ENCODE results near the gene NKD2.

Gene NKD2

GRCh38 chr5:1012313-1012841 is 3.8 kb downstream of the NKD2 start:
- H3K36me3 ChIP-seq = no peaks in the 10 kb centered on the region
- no peak overlapping the region for H3K4me3 ChIP-seq
- peaks cover 0 to 81% of the 10 kb centered on the region in 2 donors for H3K27me3 ChIP-seq
- no peak for DNase-seq
- TF ChIP-seq, protein P1, sequence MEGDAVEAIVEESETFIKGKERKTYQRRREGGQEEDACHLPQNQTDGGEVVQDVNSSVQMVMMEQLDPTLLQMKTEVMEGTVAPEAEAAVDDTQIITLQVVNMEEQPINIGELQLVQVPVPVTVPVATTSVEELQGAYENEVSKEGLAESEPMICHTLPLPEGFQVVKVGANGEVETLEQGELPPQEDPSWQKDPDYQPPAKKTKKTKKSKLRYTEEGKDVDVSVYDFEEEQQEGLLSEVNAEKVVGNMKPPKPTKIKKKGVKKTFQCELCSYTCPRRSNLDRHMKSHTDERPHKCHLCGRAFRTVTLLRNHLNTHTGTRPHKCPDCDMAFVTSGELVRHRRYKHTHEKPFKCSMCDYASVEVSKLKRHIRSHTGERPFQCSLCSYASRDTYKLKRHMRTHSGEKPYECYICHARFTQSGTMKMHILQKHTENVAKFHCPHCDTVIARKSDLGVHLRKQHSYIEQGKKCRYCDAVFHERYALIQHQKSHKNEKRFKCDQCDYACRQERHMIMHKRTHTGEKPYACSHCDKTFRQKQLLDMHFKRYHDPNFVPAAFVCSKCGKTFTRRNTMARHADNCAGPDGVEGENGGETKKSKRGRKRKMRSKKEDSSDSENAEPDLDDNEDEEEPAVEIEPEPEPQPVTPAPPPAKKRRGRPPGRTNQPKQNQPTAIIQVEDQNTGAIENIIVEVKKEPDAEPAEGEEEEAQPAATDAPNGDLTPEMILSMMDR (IDR thresholded peaks at IDR 0.05) = no peak
- peaks cover 0 to 22% (median 13%) of the 10 kb centered on the region in 4 donors for H3K4me1 ChIP-seq
- intact Hi-C loops (cut with DNase I; ENCODE audit: low total_unique reads) = no loop called here
- H3K27ac ChIP-seq = no peak overlapping the region
- H3K9me3 ChIP-seq = no peaks in the 10 kb centered on the region

GRCh38 chr5:1012900-1013237 is 4.3 kb downstream of the NKD2 start:
- no peaks in the 10 kb centered on the region for H3K9me3 ChIP-seq
- peaks cover 0 to 77% of the 10 kb centered on the region in 2 donors for H3K27me3 ChIP-seq
- no peak overlapping the region for H3K4me3 ChIP-seq
- no peaks in the 10 kb centered on the region for H3K36me3 ChIP-seq
- DNase-seq = no peak
- peaks cover 0 to 22% (median 13%) of the 10 kb centered on the region in 4 donors for H3K4me1 ChIP-seq
- TF ChIP-seq, protein P1 (IDR thresholded peaks at IDR 0.05) = no peak
- intact Hi-C loops (cut with DNase I; ENCODE audit: low total_unique reads) = no loop called here
- H3K27ac ChIP-seq = no peak overlapping the region

- Histone ChIP-seq H3K4me3 (no peak overlapping the region), H3K36me3 (no peaks in the 10 kb centered on the region), H3K27ac (no peak overlapping the region), H3K9me3 (no peaks in the 10 kb centered on the region), H3K4me1 (peaks cover 0 to 18% (median 11%) of the 10 kb centered on the region in 4 donors), H3K27me3 (peaks cover 0 to 71% of the 10 kb centered on the region in 2 donors)
- TF ChIP-seq, protein P1 (IDR thresholded peaks at IDR 0.05) = no peak
- DNase-seq = no peak
- intact Hi-C loops (cut with DNase I; ENCODE audit: low total_unique reads) = no loop called here
Measured at GRCh38 chr5:1013238-1013947, 4.8 kb downstream of the NKD2 start.

- intact Hi-C loops (cut with DNase I; ENCODE audit: low total_unique reads) = no loop called here
- TF ChIP-seq, protein P1 (IDR thresholded peaks at IDR 0.05) = no peak
- Histone ChIP-seq H3K4me3 (no peak overlapping the region), H3K27ac (no peak overlapping the region), H3K27me3 (peaks cover 0 to 66% of the 10 kb centered on the region in 2 donors), H3K4me1 (peaks cover 0 to 13% (median 7%) of the 10 kb centered on the region in 4 donors), H3K36me3 (no peaks in the 10 kb centered on the region), H3K9me3 (no peaks in the 10 kb centered on the region)
- no peak for DNase-seq
Measured at GRCh38 chr5:1013948-1014301, 5.3 kb downstream of the NKD2 start.

DNA sequence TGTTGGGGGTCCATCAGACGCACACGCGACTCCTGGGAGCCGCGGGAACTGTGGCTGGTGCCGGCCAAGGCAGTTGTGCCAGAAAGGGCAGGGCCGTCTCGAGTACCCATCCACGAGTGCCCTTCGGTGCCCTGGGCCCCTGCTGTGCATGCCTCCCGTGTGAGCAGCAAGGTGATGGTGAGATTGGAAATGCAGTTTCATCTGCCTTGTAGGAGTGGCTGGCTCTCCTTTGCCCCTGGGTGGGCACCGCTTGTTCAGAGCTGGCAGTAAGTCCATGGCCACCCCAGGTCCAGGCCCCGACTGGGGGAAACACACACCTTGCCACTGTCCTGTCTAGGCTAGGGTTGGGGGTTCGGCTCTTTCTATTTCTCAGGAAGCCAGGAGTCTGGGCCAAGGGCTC is 5.7 kb downstream of the NKD2 start:
- Histone ChIP-seq H3K27ac (no peak overlapping the region), H3K9me3 (no peaks in the 10 kb centered on the region), H3K36me3 (no peaks in the 10 kb centered on the region), H3K4me1 (peaks cover 0 to 9% (median 3%) of the 10 kb centered on the region in 4 donors), H3K27me3 (peaks cover 0 to 62% of the 10 kb centered on the region in 2 donors), H3K4me3 (no peak overlapping the region)
- no peak for DNase-seq
- TF ChIP-seq, protein P1 (IDR thresholded peaks at IDR 0.05) = no peak
- intact Hi-C loops (cut with DNase I; ENCODE audit: low total_unique reads) = no loop called here

Measured in tibial artery (tissue), 4 donors.